Prostate gland (tissue), 2 donors: ENCODE measurements around the gene CCL5. TPM values are rescaled to one million over a fixed set of nuclear protein-coding genes. Genes with fewer than 3 reads are reported as not detected.
A peak's percentile ranks its signal among the peaks of the same experiment; 100 is the strongest.
"Not testable (repeated sequence)": the region's sequence is repeated elsewhere in the genome, so short reads cannot be mapped to it uniquely, and the experiment has no call there.

Source experiments
- DNase-seq: peaks from one replicate; pipeline ENCODE4 v3.0.0-alpha.2; 2019; ENCODE audit warnings: low spot score
- H3K27ac ChIP-seq, 2 donors: fragments of 200-600 bp; sonication (generic); 2 replicates each; pipeline ENCODE4 v1.5.1; 2017 to 2019
- H3K27me3 ChIP-seq: fragments of 200-600 bp; sonication (generic); replicated peaks from 2 replicates; pipeline ENCODE4 v1.5.1; 2019; ENCODE audit not compliant: insufficient read depth
- H3K36me3 ChIP-seq, 2 donors: fragments of 200-600 bp; sonication (generic); 1 replicate in 1 of 2; 2 replicates in 1 of 2; pipeline versions ENCODE4 v1.5.1 to v1.8.1; 2017 to 2019
- H3K4me1 ChIP-seq: fragments of 200-600 bp; sonication (generic); replicated peaks from 2 replicates; pipeline ENCODE4 v1.5.1; 2019
- H3K4me3 ChIP-seq, 2 donors: fragments of 200-600 bp; sonication (generic); 2 replicates each; pipeline ENCODE4 v1.5.1; 2017 to 2019
- H3K9me3 ChIP-seq: fragments of 200-600 bp; sonication (generic); 2 replicates; pipeline ENCODE4 v1.5.1; 2017
- POLR2A ChIP-seq: fragments of 450-650 bp; IDR thresholded peaks from one replicate; pipeline ENCODE4 v1.6.1; 2016; ENCODE audit warnings: antibody characterized with exemption, mild to moderate bottlenecking
- POLR2AphosphoS5 ChIP-seq: sonication (generic); formaldehyde crosslinking; IDR thresholded peaks from one replicate; pipeline ENCODE4 v1.6.1; 2017; ENCODE audit warnings: antibody characterized with exemption
- WGBS: methylation state at CpG from one replicate; pipeline ENCODE4 v1.1.5; 2018; 5-methylcytosine and 5-hydroxymethylcytosine counted together
- intact Hi-C: fragments of 100-400 bp; cut with DNase I; formaldehyde crosslinking; loops from one replicate; pipeline ENCODE4 v1.14.2; 2022
- total RNA-seq, 2 donors: library from RNA; depleted of rRNA; stranded (reverse); fragments of >200 nt; gene quantifications; one replicate each; pipeline ENCODE4 v1.1.0, GENCODE V29; 2016
- TF ChIP-seq, protein P1 (sequence below), 4 experiments: fragments of 200-600 bp in 2 of 4; fragments of 450-650 bp in 2 of 4; sonication (generic) in 2 of 4; IDR thresholded peaks; 1 replicate in 3 of 4; 2 replicates in 1 of 4; pipeline ENCODE4 v1.5.1; 2016 to 2019; ENCODE audit warnings: antibody characterized with exemption in 4 of 4, mild to moderate bottlenecking in 2 of 4, moderate library complexity in 2 of 4

Gene CCL5
- total RNA-seq, 2 donors from 2014 or later = 1.2 to 4.5 TPM

DNA sequence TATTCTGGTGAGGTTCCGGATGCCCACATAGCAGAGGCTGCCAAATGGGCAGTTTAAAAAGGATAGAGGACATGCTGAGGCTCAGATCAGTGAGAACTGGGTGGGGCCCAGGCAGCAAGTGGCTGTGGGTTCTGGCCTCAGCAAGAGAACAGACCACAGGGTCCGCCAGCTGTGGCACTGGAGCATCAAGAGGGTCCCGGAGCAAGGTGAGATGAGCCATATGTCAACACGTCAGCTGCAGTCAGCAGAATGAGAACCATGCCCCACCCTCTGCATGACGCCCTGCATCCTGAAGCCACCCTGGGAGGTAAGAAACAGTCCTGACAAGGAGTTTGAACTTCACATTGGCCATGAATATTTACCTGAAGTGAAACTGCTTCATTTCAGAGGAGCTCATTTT, 20.1 kb upstream of the CCL5 start:
- DNase-seq = no peak
- H3K27me3 ChIP-seq = no peaks in the 10 kb centered on the region
- no peaks in the 10 kb centered on the region for H3K36me3 ChIP-seq
- WGBS = 54% methylated on average over 5 of the region's 5 CpGs
- TF ChIP-seq POLR2AphosphoS5 (no peak), POLR2A (no peak)
- TF ChIP-seq, protein P1, sequence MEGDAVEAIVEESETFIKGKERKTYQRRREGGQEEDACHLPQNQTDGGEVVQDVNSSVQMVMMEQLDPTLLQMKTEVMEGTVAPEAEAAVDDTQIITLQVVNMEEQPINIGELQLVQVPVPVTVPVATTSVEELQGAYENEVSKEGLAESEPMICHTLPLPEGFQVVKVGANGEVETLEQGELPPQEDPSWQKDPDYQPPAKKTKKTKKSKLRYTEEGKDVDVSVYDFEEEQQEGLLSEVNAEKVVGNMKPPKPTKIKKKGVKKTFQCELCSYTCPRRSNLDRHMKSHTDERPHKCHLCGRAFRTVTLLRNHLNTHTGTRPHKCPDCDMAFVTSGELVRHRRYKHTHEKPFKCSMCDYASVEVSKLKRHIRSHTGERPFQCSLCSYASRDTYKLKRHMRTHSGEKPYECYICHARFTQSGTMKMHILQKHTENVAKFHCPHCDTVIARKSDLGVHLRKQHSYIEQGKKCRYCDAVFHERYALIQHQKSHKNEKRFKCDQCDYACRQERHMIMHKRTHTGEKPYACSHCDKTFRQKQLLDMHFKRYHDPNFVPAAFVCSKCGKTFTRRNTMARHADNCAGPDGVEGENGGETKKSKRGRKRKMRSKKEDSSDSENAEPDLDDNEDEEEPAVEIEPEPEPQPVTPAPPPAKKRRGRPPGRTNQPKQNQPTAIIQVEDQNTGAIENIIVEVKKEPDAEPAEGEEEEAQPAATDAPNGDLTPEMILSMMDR (IDR thresholded peaks at IDR 0.05) = no peak
- no peak overlapping the region for H3K4me3 ChIP-seq
- no peak overlapping the region for H3K27ac ChIP-seq
- no peaks in the 10 kb centered on the region for H3K9me3 ChIP-seq
- intact Hi-C loops = no loop called here
- no peaks in the 10 kb centered on the region for H3K4me1 ChIP-seq

DNA sequence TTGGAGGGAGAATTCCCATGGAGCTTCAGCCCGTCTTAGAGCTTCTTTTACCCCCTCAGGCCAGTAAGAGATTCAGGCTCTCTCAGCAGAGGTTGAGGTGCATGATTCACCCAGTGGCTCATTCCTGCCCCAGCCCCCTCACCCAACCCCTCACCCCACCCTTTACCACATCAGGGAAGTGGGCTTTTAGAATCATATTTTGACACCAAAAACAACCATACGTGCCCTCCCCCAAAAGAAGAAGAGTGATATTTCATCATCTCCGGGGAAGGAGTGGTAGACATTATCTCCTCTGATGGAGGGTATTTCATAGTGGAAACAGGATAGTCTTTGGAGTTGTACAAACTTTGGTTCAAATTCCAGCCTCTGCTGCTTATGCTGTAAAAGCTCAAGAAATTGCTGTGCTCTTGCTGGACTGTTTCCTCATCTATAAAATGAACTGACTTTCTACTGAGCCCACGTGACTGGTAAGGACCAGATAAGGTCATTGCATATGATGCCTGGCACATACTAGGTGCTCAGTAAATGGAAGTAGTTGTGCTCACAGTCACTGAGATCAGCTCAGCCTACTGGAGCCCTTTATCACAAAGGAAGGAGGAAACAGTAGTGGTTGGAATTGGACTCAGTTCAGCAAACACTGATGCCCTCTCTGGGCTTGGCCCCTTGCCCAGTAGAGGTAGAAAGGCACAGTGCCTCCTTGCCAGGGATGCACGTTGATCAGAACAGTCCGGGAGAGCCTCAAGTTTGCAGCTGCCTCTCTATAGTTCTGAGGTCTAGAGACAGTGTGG, 18.3 kb upstream of the CCL5 start:
- no peaks in the 10 kb centered on the region for H3K4me1 ChIP-seq
- DNase-seq = peak; percentile 56
- no peaks in the 10 kb centered on the region for H3K36me3 ChIP-seq
- no peaks in the 10 kb centered on the region for H3K9me3 ChIP-seq
- H3K4me3 ChIP-seq = no peak overlapping the region
- 45% methylated on average over 6 of the region's 6 CpGs for WGBS
- H3K27ac ChIP-seq = no peak overlapping the region
- no peaks in the 10 kb centered on the region for H3K27me3 ChIP-seq
- intact Hi-C loops = no loop called here
- TF ChIP-seq, protein P1 (IDR thresholded peaks at IDR 0.05) = no peak
- peak; percentile 6 for TF ChIP-seq POLR2AphosphoS5

DNA sequence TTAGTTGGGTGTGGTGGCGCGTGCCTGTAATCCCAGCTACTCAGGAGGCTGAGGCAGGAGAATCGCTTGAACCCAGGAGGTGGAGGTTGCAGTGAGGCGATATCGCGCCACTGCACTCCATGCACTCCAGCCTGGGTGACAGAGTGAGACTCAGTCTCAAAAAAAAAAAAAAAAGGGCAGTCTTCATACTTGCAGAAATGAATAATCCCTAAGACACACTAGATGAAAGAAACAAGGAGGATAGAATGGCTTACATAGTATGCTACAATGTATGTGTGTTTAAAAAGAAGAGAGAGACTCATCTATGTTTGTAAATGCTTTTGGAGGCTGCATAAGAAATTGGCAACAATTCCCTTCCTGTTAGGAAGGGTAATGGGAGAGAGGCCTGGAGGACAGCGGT, 17.6 kb upstream of the CCL5 start:
- DNase-seq, H3K27ac ChIP-seq, H3K9me3 ChIP-seq, H3K4me1 ChIP-seq, H3K4me3 ChIP-seq, intact Hi-C loops, H3K27me3 ChIP-seq, H3K36me3 ChIP-seq: not testable (repeated sequence)
- 96% methylated on average over 7 of the region's 7 CpGs for WGBS

DNA sequence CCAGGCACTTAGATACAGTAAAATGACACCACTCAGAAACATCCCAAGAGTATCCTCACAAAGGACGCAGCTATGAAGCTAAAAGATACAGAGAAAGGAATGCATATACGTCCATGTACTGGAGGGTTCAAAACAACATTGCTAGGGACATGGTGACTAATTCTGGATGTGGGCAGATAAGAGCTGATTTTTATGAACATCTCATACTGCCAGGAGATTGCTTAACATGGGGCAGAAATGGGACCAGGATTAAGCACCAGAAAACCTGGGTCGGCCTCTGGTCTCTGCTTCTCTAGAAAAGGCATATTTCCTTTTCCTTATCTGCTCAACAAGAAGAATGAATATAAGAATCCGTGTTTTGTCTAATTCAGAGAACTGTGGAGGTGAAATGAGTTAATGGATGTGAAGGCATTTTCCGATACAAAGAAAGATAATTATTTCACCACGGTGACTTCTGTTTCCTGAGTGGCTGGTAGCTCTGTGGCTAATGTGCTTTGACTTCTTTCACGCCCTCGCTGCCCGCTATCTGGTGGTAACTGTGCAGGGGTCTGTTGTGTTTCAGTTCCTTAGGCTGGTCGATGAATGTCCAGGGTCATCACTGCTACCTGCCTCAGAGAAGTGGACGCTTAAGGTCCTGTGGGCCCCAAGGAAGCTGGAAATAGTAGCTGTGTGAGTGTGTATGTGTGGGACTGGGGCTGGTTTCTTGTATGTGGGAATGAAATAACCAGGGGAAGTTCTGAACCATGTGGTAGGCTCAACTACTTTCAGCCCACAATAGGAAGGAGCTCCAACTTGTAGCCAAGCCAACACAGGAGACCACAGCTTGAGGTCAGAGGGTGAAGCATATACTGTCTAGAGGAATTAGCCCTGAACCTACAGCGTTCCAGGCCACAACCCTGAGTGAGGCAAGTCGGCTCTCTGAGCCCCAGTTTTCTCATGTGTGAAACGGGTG, 15.8 kb upstream of the CCL5 start:
- 88% methylated on average over 14 of the region's 14 CpGs for WGBS
- H3K9me3 ChIP-seq = no peaks in the 10 kb centered on the region
- H3K4me1 ChIP-seq = no peaks in the 10 kb centered on the region
- TF ChIP-seq POLR2A (no peak), POLR2AphosphoS5 (no peak)
- TF ChIP-seq, protein P1 (IDR thresholded peaks at IDR 0.05) = no peak
- intact Hi-C loops = no loop called here
- H3K27me3 ChIP-seq = no peaks in the 10 kb centered on the region
- no peak overlapping the region for H3K27ac ChIP-seq
- no peak for DNase-seq
- no peaks in the 10 kb centered on the region for H3K36me3 ChIP-seq
- no peak overlapping the region for H3K4me3 ChIP-seq

DNA sequence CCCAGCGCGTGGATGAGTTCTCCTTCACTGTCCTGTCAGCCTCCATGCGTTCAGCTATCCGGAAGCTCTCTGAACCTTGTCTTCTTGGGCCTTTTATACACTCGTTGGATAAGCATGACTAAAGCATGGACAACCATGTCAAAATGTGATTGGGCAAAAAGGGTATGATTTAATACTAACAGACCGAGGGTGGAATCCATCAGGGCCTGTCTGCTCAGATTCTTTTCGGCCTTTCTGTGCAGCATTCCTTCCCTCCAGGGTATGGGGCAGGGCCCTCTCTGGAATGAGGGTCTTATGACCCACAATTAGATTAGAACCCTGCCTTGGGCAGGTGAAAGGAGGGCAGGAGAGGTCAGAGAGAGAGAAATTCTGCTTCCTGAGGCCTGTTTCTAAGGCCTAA, 14.0 kb upstream of the CCL5 start:
- 91% methylated on average over 7 of the region's 7 CpGs for WGBS

More for the DNA sequence above, 14.0 kb upstream of the CCL5 start:
- Histone ChIP-seq H3K36me3 (no peaks in the 10 kb centered on the region), H3K4me1 (no peaks in the 10 kb centered on the region), H3K27me3 (no peaks in the 10 kb centered on the region), H3K9me3 (no peaks in the 10 kb centered on the region), H3K4me3 (no peak overlapping the region), H3K27ac (no peak overlapping the region)
- TF ChIP-seq, protein P1 (IDR thresholded peaks at IDR 0.05) = no peak
- TF ChIP-seq POLR2A = no peak
- TF ChIP-seq POLR2AphosphoS5 = no peak
- intact Hi-C loops = no loop called here
- no peak for DNase-seq
